PC-3 (cell line): ENCODE data around the gene ZNF365.

Experiments
- CTCF ChIP-seq: fragments of 300-600 bp; sonication (generic); conservative IDR thresholded peaks from 2 replicates; pipeline ENCODE4 v1.5.1; 2017; ENCODE audit warnings: antibody characterized with exemption, low read depth, mild to moderate bottlenecking, low read length
- EZH2 ChIP-seq: fragments of 300-600 bp; sonication (generic); IDR thresholded peaks from one replicate; pipeline ENCODE4 v1.6.1; 2017; ENCODE audit warnings: antibody characterized with exemption, mild to moderate bottlenecking, low read length; ENCODE audit not compliant: unreplicated experiment
- EZH2phosphoT487 ChIP-seq: fragments of 300-600 bp; sonication (generic); IDR thresholded peaks from 2 replicates; pipeline ENCODE4 v1.6.1; 2018; ENCODE audit warnings: mild to moderate bottlenecking, antibody characterized with exemption, low read length, borderline replicate concordance

GRCh38 chr10:62393237-62393636 lies 19.1 kb downstream of the ZNF365 start:
- TF ChIP-seq EZH2phosphoT487, result no peak
- no peak for TF ChIP-seq CTCF
- TF ChIP-seq EZH2, result no peak
